ENCODE data around the gene PRDM4.

GRCh38 chr12:107782067-107782466 lies 21.1 kb upstream of the PRDM4 start:
- TF ChIP-seq CTCF (IDR thresholded peaks at IDR 0.05) (no peak), POLR2A (IDR thresholded peaks at IDR 0.05) (no peak)

All from testis (tissue), 2 donors.